ENCODE results near the gene GSE1. TPM values are rescaled to one million over a fixed set of nuclear protein-coding genes. Genes with fewer than 3 reads are reported as not detected.

GSE1 gene
- total and polyA plus RNA-seq, 2 of the 13 experiments (the other 11 are each of a cell fraction or from before 2014, with no cell fraction given): 16.1 to 31.2 TPM

DNA sequence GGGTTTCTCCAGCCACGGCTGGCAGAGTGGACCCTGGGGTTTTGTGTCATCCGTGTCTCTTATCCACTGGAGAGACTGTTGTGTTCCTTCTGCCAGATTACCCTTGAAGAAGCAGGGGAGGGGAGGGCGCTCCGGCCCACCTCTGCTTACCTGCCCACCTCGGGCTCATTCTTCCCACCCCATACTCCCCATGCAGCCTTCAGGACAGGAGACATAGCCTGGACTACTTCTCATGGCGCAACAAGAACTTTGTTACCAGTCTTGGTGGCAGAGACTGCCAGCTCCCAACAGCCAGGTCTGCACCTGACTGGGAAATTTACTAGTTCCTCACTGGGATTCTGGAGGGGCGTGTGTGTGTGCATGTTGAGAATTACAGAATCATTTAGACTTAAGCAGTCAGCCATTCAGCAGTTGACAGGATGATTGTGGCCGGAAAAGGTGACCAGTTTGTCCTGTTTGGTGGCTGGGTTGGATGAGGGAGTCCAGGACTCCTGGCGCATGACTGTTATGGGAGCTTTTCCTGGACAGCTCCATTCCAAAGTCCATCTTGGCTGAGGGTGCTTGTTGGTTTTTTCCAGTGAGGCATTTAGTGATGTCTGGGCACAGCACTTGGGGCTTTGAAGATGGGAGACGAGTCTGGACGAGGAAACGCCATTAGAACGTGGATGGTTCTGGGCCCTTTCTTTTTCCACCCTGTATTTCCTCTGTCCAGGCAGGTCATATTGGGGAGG, 8.7 kb downstream of the GSE1 start (continued):
- TF ChIP-seq ZNF251 (CRISPR knock-in tag; IDR thresholded peaks at IDR 0.05) (no peak), ZNF33A (CRISPR knock-in tag; IDR thresholded peaks at IDR 0.05; ENCODE audit: borderline replicate concordance) (no peak), ZNF674 (CRISPR knock-in tag; IDR thresholded peaks at IDR 0.05; ENCODE audit: low read depth) (no peak), NAIF1 (CRISPR knock-in tag; IDR thresholded peaks at IDR 0.05; ENCODE audit: borderline replicate concordance) (no peak), SIX1 (CRISPR knock-in tag; IDR thresholded peaks at IDR 0.05; ENCODE audit: borderline replicate concordance) (no peak; the same call in 1 of the 2 replicates), YEATS2 (CRISPR knock-in tag; IDR thresholded peaks at IDR 0.05; ENCODE audit: borderline replicate concordance) (no peak; the same call in 1 of the 2 replicates), ZNF317 (CRISPR knock-in tag; IDR thresholded peaks at IDR 0.05) (peak; percentile 40; the same call in 1 of the 2 replicates), MEIS2 (CRISPR knock-in tag; IDR thresholded peaks at IDR 0.05) (peak; percentile 45; the same call in 1 of the 2 replicates), ZNF264 (CRISPR knock-in tag; IDR thresholded peaks at IDR 0.05) (peak; percentile 63; the same call in 1 of the 2 replicates), SNAI1 (CRISPR knock-in tag; IDR thresholded peaks at IDR 0.05; ENCODE audit: borderline replicate concordance) (no peak), ZNF75D (CRISPR knock-in tag; IDR thresholded peaks at IDR 0.05; ENCODE audit: borderline replicate concordance) (no peak), CREB1 (IDR thresholded peaks at IDR 0.05) (no peak), CREB1 (CRISPR knock-in tag; IDR thresholded peaks at IDR 0.05) (no peak), XRCC5 (optimal IDR thresholded peaks at IDR 0.05; ENCODE audit: low read length) (no peak), MYNN (CRISPR knock-in tag; IDR thresholded peaks at IDR 0.05; ENCODE audit: low read depth) (no peak; the same call in 1 of the 2 replicates), NFRKB (IDR thresholded peaks at IDR 0.05) (no peak), NR2C2 (CRISPR knock-in tag; IDR thresholded peaks at IDR 0.05; ENCODE audit: borderline replicate concordance) (no peak), ZNF343 (CRISPR knock-in tag; IDR thresholded peaks at IDR 0.05) (no peak)
- TF ChIP-seq, protein P1, sequence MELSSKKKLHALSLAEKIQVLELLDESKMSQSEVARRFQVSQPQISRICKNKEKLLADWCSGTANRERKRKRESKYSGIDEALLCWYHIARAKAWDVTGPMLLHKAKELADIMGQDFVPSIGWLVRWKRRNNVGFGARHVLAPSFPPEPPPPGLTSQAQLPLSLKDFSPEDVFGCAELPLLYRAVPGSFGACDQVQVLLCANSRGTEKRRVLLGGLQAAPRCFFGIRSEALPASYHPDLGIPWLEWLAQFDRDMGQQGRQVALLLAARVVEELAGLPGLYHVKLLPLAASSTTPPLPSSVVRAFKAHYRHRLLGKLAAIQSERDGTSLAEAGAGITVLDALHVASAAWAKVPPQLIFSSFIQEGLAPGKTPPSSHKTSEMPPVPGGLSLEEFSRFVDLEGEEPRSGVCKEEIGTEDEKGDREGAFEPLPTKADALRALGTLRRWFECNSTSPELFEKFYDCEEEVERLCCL (CRISPR knock-in tag; IDR thresholded peaks at IDR 0.05; ENCODE audit: borderline replicate concordance): no peak
- TF ChIP-seq, protein P2, sequence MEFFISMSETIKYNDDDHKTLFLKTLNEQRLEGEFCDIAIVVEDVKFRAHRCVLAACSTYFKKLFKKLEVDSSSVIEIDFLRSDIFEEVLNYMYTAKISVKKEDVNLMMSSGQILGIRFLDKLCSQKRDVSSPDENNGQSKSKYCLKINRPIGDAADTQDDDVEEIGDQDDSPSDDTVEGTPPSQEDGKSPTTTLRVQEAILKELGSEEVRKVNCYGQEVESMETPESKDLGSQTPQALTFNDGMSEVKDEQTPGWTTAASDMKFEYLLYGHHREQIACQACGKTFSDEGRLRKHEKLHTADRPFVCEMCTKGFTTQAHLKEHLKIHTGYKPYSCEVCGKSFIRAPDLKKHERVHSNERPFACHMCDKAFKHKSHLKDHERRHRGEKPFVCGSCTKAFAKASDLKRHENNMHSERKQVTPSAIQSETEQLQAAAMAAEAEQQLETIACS (CRISPR knock-in tag; IDR thresholded peaks at IDR 0.05): no peak
- TF ChIP-seq, protein P3, sequence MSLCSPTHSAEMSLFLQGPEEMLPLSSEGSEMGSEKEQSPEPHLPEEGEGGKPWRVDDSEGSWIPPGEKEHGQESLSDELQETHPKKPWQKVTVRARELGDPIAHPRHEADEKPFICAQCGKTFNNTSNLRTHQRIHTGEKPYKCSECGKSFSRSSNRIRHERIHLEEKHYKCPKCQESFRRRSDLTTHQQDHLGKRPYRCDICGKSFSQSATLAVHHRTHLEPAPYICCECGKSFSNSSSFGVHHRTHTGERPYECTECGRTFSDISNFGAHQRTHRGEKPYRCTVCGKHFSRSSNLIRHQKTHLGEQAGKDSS (CRISPR knock-in tag; IDR thresholded peaks at IDR 0.05; ENCODE audit: borderline replicate concordance, low read depth): peak; percentile 84; the same call in 1 of the 2 replicates
- TF ChIP-seq, protein P4, sequence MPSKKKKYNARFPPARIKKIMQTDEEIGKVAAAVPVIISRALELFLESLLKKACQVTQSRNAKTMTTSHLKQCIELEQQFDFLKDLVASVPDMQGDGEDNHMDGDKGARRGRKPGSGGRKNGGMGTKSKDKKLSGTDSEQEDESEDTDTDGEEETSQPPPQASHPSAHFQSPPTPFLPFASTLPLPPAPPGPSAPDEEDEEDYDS (CRISPR knock-in tag; IDR thresholded peaks at IDR 0.05): peak; percentile 69; the same call in 1 of the 2 replicates
- TF ChIP-seq, protein P5, sequence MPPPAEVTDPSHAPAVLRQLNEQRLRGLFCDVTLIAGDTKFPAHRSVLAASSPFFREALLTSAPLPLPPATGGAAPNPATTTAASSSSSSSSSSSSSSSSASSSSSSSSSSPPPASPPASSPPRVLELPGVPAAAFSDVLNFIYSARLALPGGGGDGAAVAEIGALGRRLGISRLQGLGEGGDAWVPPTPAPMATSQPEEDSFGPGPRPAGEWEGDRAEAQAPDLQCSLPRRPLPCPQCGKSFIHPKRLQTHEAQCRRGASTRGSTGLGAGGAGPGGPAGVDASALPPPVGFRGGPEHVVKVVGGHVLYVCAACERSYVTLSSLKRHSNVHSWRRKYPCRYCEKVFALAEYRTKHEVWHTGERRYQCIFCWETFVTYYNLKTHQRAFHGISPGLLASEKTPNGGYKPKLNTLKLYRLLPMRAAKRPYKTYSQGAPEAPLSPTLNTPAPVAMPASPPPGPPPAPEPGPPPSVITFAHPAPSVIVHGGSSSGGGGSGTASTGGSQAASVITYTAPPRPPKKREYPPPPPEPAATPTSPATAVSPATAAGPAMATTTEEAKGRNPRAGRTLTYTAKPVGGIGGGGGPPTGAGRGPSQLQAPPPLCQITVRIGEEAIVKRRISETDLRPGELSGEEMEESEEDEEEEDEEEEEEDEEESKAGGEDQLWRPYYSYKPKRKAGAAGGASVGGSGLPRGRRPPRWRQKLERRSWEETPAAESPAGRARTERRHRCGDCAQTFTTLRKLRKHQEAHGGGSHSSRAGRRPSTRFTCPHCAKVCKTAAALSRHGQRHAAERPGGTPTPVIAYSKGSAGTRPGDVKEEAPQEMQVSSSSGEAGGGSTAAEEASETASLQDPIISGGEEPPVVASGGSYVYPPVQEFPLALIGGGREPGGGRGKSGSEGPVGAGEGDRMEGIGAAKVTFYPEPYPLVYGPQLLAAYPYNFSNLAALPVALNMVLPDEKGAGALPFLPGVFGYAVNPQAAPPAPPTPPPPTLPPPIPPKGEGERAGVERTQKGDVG (CRISPR knock-in tag; IDR thresholded peaks at IDR 0.05; ENCODE audit: borderline replicate concordance): no peak
